HuH-7.5 (cell line): ENCODE measurements around the gene KNL1.
"Not testable (repeated sequence)": the region's sequence is repeated elsewhere in the genome, so short reads cannot be mapped to it uniquely, and the experiment has no call there.

Experiments used
- DNase-seq: peaks from one replicate; pipeline ENCODE4 v3.0.0; 2011; ENCODE audit warnings: low spot score

The KNL1 gene

DNA sequence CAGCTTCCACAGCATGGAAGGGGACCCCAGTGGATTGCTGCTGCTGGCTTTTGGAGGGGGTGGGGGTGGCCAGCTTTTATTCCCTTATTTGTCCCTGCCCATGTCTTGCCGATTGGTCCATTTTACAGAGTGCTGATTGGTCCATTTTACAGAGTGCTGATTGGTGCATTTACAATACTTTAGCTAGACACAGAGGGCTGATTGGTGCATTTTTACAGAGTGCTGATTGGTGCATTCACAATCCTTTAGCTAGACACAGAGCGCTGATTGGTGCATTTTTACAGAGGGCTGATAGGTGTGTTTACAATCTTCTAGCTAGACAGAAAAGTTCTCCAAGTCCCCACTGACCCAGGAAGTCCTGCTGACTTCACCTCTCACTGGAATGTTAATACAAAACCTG, 12.3 kb upstream of the KNL1 start:
- DNase-seq: not testable (repeated sequence)

DNA sequence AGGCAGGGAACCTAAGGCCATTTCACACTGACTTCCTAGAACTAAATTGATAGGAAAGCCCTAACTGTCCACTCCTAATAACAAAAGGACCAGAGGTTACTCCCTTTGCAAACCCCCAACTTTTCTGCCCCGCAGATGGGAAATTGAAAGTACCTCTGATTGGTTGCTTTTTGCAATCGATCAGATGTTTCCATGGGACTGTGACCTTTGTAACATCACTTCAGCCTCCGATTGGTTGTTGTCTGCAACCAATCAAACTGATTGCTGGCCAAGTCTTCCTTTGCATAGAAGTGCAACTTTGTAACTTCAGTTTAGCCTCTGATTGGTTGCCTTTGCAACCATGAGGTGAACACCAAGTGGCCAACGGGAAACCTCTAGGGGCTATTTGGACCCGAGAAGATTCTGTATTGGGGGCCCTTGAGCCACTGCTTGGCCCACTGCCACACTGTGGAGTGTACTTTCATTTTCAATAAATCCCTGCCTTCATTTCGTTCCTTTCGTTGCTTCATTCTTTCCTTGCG, 11.3 kb upstream of the KNL1 start:
- DNase-seq: no peak

DNA sequence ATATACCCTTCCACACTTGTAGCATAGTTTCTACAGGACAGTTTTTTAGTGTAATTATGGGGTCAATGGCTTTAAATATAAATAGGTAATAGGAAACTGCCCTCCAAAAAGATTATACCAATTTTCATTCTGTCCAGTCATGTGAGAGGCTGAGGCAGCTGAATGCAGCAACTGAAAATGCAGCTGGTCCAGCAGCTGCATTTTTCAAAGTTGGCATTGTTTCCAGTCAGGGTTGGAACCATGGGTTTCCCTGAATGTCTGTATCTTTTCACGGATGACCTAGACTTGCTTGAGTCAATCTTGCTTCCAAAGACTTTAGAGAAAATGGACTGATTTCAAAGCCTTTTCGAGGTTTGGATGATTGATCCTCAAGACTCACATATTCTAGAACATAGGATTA, 9.9 kb upstream of the KNL1 start:
- DNase-seq: no peak

DNA sequence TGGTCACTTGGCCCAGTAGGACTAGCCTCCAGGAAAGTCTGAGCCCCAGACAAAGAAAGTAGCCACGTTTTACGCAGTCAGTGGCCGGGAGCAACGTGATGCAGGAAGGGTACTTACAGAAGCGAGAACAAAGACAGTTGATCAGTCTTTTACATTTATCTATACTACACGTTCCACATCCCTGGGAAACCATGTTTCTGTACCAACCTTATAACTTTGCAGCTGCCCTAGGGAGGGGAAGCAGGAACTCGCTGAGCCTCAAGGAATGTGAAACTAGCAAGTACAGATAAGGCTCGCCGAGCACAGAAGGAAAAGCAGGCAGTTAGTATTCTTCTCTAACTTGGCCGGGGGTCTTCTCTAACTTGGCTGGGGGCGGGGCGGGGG, 3.4 kb upstream of the KNL1 start:
- no peak for DNase-seq

DNA sequence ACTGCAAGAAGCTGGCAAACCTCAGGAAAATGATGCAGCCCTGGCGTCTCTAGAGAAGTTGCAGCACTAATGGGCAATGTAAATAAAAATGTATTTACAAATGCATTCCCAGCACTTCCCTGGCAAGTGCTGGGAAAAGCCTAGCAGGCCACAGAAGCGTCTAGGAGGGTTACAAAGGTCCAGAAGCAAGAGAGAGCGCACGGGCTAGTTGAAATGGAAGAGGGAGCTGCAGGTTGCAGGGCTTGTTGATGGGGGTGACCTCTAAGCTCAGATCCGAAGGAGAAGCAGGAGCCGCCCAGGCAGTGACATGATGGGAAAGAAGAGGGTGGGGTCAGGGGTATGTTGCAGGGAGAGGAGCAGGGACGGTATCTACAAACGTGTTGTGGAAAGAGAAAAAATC, 2.7 kb upstream of the KNL1 start:
- DNase-seq: no peak

DNA sequence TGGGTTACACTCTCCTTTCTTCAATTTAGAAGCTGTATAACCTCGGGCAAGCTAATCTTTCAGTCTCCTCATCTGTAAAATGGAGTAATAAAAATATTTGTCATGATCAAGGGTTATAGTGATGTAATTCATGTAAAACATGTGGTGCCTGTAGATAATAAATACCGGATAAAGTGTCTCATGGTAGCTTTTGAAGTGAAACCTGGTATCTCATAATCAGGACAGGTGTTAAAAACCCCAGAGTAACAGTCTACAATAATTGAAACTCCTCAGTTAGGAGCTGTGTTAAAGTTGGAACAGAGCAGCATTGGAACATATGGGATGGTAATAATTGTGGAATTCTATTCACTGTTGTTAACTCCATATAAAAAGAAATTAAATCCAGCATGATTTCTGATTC, 884 bp upstream of the KNL1 start:
- DNase-seq: no peak

DNA sequence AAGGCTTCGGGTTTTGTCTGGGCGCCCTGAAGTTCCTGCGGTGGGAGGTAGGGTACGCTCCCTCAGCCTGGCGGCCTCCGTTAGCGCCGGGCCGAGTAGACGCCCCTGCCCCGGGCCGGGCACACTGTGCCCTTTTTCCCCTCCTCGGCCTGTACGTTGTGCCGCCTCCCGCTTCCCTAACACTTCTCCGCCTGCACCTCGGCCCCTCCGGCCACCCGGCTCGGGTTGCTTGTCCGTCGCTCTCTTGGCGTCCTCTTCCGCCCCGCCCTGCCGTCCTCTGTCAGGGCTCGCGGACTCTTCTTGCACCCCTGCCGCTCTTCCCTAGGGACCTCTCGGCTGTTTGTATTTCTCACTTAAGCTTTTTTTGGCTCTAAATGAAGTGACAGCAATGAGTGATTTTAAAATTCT, 384 bp downstream of the KNL1 start:
- DNase-seq: peak; percentile 42

DNA sequence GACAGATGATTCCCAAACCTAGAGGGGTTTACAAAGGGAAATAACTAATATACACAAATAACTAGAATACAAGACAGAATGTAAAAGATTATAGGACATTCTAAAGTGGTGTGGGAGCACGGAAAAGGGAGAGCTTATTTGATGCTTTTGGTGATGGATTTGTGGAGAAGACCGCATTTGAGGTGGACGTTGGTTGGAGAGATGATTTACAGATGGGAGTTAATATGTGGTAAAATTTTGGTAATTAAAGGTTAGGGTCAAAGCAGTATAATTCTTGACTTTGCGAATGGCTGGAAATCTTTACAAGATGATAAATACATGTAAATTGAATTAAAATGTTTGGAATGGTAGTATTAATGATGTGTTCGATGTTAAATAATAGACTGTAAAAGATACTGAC, 1.2 kb downstream of the KNL1 start:
- no peak for DNase-seq

DNA sequence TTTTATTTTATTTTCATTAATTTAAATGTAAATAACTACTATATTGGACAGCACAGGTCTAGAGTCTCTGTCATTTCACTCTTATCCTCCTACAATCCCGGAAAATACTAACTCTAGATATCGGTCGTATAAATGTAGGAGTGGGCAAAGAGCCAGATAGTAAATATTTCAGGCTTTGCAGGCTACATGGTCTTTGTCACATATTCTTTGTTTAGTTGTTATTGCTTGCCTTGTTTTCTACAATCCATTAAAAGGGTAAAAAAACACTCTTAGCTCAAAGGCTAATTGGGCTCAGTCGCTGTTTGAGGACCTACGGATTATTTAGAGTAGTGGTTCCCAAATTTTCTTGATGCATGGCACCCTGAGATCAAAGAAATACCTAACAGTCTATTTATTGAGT, 1.7 kb downstream of the KNL1 start:
- DNase-seq: no peak

DNA sequence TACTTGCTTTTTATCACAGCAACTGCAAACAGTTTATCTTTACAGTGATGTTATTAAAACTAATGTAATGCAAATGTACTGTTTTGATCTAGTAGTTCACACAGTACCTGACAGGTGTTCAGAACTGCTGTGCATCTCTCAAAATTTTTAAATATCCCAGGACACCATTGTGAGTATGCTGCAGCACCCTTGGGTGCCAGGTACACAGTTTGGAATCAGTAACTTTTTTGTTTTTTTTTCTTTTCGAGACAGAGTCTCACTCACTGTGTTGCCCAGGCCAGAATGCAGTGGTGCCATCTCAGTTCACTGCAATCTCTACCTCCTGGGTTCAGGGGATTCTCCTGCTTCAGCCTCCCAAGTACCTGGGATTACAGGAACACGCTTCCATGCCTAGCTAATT, 3.0 kb downstream of the KNL1 start:
- no peak for DNase-seq

DNA sequence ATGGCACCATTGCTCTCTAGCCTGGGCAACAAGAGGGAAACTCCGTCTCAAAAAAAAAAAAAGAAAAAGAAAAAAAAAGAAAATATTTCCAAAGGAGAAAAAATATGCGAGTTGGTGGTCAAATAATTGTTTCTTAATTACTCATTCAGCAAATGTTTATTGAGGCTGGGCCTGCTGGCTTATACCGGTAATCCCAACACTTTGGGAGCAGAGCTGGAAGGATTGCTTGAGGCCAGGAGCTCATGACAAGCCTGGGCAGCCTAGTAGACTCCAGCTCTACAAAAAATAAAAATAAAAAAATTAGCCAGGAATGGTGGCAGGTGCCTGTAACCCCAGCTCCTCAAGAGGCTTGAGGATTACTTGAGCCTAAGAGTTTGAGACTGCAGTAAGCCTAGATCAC, 4.1 kb downstream of the KNL1 start:
- DNase-seq: no peak

DNA sequence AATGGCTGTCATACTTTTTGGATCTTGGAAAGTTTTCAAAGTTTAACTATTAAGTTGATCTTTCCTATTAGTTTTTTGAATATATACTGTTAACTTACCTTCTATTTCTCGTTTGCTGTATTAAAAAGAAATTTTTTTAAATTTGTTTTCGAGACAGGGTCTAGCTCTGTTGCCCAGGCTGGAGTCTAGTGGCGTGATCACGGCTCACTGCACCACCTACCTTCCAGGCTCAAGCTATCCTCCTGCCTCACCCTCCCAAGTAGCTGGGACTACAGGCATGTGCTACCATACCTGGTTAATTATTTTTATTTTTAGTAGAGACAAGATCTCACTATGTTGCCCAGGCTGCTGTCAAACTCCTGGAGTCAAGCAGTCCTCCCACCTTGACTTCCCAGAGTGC, 4.6 kb downstream of the KNL1 start:
- DNase-seq: no peak

DNA sequence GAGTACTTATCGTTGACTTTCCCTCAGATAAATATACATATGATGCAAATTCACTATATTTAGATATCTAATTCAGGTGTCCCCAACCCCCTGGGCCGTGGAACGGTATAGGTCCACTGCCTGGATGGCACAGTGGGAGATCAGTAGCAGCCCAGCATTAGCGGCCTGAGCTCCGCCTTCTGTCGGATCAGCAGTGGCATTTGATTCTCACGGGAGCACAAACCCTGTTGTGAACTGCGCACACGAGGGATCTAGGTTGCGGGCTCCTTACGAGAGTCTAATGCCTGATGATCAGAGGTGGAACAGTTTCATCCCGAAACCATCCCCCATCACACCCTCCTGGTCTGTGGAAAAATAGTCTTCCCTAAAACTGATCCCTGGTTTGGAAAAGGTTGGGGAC, 6.9 kb downstream of the KNL1 start:
- no peak for DNase-seq

DNA sequence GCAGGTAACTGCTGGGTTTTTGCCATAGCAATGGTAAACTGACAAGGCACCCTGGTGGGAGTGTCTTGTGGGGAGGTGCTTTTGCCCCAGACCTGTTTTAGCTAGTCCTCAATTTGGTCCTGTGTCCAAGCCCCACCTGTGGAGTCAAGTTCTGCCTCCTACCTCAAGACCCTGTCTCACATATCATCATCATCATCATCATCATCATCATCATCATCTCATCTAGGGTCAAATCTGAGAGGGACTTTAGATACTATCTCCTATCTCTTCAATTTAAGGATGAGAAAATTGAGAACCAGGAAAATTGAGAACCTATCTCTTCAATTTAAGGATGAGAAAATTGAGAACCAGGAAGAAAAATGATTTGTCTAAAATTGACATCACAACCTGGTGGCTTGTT, 9.9 kb downstream of the KNL1 start:
- no peak for DNase-seq

DNA sequence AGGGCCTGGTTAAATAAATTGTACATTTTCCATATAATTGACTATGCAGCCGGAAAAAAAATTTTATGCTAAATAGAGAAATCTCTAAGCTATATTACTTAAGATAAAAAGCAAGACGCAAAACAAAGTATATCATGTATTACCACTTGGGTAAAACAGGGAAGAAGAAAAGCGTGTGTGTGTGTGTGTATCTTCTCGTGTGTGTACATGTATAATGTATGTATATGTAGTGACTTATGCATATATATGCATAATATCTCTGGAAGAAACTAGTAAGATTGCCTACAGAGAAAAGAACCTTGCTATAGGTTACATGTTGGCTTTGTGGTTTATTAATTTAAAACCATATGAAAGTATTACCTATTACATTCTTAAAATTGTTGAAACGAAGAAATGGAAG, 19.0 kb downstream of the KNL1 start:
- DNase-seq: no peak

DNA sequence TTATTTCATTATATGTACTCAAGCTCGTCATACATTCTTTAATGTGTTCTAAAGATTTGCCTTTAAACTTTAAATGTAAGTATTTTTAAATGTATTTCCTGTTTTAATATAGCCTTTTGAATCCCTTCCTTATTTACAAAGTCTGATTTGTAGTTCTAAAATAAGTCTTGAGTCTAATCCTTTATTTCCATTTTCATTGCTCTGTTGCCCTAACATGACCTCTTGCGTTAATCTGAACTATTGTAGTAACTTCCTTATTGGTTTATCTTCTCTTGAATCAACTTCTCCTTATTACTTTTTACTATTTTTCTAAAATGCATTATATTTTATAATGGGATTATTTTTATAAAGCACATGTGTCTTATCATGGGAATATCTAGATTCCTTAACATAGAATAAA, 24.0 kb downstream of the KNL1 start:
- DNase-seq: no peak

DNA sequence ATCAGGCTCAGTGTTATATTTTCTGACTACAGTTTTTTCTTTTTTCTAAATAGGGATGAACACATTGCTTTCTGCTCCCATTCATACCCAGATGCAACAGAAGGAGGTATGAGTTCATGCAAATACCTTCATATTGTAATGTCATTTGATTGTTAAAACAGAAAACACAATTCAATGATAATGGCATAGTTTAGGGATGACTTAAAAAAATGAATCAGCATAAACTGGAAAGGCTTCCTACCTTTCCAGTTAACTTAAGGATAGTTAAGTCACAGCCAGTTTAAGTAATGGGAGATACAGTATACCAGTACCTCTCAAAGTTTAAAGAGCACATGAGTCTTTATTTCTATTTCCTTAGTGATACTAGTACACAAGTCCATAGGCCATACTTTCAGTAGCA, 24.9 kb downstream of the KNL1 start:
- no peak for DNase-seq

DNA sequence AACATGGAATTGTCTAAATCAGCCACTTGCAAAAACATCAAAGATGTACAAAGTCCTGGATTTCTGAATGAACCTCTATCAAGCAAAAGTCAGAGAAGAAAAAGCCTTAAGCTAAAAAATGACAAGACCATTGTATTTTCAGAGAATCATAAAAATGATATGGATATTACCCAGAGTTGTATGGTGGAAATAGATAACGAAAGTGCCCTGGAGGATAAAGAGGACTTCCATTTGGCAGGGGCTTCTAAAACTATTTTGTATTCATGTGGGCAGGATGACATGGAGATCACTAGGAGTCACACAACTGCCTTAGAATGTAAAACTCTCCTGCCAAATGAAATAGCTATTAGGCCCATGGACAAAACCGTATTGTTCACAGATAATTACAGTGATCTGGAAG, 29.3 kb downstream of the KNL1 start:
- no peak for DNase-seq

DNA sequence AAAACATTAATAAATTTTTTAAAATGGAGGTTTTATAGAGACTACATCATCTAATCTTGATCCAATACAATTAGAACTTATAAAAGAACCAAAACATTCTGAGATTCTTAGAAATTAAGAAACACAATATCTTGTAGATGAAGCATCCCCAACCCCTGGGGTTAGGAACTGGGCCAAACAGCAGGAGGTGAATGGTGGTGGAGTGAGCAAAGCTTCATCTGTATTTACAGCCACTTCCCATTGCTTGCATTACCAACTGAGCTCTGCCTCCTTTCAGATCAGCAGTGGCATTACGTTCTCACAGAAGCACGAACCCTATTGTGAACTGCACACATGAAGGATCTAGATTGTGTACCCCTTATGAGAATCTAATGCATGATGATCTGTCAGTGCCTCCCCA, 36.3 kb downstream of the KNL1 start:
- DNase-seq: no peak

DNA sequence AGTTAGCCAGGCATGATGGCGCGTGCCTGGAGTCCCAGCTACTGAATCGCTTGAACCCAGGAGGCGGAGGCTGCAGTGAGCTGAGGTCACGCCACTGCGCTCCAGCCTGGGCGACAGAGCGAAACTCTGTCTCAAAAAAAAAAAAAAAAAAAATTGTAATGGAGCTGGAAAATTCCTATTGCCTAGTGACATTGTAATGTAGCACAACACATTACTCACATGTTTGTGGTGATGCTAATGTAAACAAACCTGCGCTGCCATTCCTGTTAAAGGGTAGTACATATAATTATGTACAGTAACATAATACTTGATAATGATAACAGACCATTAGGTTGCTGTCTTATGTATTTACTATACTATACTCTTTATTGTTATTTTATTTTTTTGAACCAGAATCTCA, 39.1 kb downstream of the KNL1 start:
- no peak for DNase-seq

DNA sequence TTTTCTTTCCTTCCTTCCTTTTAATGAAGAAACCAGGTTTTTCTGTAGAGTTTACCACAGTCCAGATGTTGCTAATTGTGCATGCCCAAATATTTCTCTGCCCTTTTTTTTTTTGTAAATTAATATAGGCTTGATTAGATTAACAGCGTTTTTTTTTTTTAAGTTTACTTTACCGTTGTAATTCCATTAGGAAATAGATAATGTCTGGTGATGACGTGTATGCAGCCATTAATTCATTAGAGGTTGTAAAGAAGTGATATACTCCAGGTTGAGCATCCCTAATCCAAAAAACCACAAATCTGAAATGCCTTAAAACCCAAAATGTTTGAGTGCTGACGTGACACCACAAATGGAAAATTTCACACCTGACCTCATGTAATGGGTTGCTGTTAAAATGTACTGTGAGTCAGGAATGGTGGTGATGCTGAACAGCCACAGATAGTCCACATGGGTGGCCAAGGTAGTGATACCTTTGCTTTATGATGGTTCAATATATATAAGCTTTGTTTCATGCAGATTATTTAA, 43.2 kb downstream of the KNL1 start:
- no peak for DNase-seq

DNA sequence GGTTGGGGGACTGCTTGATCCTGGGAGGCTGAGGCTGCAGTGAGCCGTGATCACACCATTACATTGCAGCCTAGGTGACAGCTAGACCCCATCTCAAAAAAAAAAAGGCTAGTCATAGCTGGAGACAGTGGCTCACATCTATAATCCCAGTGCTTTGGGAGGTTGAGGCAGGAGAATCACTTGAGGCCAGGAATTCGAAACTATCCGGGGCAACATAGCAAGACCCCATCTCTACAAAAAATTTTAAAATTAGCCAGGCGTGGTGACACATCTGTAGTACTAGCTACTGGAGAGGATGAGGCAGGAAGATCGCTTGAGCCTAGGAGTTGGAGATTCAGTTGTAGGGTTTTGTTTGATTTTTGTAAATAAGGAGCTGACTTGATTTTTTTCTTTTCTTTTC, 45.6 kb downstream of the KNL1 start:
- no peak for DNase-seq

DNA sequence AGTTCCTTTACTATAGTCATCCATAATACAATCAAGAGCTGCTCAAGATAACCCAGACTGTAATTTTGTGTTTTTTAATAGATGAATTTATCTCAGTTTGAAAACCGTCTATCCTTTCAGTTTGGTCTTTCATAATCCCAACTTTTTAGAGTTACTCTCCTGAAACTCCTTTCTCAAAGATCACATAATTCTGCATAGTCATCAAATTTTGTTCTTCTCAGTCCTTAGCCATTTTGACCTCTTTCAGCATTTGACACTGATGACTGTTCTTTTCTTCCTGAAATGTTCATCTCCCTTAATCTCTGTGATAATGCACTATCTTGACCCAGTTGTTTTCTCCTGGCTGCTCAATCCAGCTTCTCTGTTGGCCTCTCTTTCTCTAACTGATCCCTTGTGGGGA, 53.5 kb downstream of the KNL1 start:
- DNase-seq: no peak

DNA sequence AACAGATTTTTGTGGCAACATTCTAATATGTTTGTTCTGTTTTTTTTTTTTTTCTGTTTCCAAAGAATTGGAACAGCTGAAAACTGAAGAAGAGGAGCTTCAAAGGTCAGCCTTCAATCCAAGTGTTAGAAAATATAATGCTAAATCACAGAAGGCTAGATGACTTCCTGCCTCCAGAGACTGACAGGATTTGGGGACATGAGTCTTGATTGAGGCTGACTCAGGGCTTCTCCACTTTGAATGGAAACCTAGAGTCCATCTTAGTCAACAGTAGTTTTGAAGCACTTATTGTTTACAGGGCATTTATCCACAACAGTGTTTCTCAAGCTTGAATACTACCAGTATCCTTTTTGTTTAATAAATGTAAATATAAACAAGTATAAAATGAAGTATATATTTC, 56.4 kb downstream of the KNL1 start:
- no peak for DNase-seq

DNA sequence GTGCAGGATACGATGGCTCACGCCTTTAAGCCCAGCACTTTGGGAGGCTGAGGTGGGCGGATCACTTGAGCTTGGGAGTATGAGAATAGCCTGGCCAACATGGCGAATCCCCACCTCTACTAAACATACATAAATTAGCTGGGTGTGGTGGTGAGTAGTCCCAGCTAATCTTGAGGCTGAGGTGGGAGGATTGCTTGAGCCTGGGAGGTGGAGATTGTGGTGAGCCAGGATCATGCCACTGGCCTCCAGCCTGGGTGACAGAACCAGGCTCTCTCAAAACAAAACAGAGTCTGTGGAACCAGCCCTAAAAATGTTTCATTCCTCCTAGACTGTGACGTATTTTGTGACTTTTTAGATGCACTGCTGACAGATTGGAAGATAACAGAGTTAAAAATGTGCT, 66.6 kb downstream of the KNL1 start:
- DNase-seq: no peak
